HG03103 (cell line): ENCODE results near the gene GRAP2.
"Not testable (repeated sequence)": the region's sequence is repeated elsewhere in the genome, so short reads cannot be mapped to it uniquely, and the experiment has no call there.

Experiments used
- ATAC-seq: cut with Tn5 transposase; IDR thresholded peaks from one replicate; pipeline ENCODE4 v1.9.1; 2021; ENCODE audit warnings: low read depth; ENCODE audit not compliant: unreplicated experiment

GRAP2 gene

DNA sequence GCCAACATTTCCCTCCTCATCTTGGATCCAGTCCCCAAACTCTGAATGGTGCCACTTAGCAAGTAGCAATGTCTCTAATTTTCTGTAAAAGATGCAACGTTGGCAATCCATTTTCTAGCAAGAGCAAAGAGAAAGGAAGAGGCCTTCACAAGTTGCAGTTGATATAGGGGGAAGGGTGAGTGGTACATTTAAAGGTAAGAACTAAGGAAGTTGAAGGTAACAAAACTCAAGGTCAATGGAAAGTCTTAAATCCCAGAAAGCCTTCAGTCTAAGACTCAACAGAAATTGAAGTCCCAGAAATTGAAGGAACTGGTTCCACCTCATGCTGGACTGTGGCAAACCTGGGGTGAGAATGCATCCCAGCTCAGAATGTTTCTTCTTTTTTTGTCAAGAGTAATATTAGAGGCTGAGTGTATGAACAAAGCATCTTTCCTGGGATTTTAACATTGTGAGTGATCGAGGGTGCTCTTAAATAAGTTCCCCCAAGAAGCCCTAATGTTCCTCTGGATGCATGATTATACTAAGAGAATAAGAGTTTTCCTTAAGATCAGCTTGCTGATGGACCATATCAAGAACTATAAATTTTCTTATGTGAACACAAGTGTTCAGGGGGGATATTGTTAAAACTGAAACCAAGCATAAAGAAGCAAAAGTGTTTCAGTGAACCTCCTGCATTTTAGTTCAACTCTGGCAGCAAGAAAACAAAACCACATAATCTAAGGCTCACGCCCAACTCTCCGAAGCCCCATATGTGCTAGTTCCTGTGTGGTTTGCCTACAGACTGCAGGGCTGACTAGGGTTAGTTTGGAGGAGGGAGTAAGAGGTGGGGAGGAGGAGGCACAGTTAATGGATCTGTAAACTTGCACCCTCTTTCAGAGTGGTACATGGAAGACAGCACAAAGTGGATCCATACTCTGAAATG is at the start of gene GRAP2:
TSS of gene GRAP2 (plus strand) at position 779 of the 922 bp plus-strand sequence. CDS start 46,023 bp downstream, outside the sequence.
- ATAC-seq, result no peak

GRCh38 chr22:39851606-39852315 is 49.1 kb upstream of the GRAP2 start:
- ATAC-seq, result no peak

DNA sequence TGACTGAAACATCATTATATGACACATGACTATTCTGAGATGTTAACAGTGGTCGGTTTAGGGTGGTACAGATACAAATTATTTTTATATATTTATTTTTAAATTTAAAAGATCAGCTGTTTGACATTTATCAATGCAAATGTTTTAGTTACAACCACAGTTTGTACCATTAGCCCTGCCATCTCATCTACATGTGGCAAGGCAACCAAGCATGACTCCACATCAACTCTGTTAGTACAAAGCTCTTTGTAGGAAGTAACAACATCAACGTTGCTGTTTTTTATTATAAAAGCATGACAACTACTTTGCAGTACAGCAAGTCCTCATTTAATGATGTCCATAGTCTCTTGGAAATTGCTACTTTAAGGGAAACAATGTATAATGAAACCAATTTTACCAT is 48.1 kb upstream of the GRAP2 start:
- ATAC-seq, result no peak

DNA sequence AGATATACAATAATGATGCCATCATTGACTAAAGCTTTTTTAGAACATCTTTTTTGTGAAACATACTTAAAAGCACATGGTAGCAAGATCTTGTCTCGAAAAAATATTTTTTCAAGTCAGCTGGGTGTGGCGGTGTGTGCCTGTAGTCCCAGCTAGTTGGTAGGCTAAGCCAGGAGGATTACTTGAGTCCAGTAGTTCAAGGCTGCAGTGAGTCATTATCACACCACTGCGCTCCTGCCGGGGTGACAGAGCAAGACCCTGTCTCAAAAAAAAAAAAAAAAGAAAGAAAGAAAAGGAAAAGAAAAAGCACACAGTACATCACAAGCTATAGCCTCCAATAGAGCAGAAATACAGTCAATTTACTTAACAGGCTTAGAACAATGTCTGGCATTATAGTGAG is 44.3 kb upstream of the GRAP2 start:
- ATAC-seq, result no peak

GRCh38 chr22:39859903-39860588 is 40.8 kb upstream of the GRAP2 start:
- ATAC-seq, result no peak

GRCh38 chr22:39868741-39869140 is 32.1 kb upstream of the GRAP2 start:
- no peak for ATAC-seq

DNA sequence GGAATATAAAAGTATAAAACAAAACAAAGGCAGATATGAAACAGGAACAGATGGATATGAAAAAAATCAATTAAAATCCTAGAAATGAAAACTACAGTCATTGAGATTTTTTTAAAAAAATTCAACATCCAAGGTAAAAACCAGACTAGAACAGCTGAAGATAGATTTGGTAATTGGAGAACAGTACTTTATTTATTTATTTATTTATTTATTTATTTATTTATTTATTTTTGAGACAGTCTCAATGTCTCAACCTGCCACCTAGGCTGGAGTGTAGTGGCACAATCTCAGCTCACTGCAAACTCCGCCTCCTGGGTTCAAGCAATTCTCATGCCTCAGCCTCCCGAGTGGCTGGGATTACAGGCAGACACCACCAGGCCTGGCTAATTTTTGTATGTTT is 31.1 kb upstream of the GRAP2 start:
- ATAC-seq, result not testable (repeated sequence)

- no peak for ATAC-seq
Observed at GRCh38 chr22:39871008-39871798, 29.7 kb upstream of the GRAP2 start.

- ATAC-seq, result no peak
Observed at GRCh38 chr22:39872548-39872947, 28.3 kb upstream of the GRAP2 start.

- no peak for ATAC-seq
Observed at GRCh38 chr22:39873965-39874364, 26.9 kb upstream of the GRAP2 start.

DNA sequence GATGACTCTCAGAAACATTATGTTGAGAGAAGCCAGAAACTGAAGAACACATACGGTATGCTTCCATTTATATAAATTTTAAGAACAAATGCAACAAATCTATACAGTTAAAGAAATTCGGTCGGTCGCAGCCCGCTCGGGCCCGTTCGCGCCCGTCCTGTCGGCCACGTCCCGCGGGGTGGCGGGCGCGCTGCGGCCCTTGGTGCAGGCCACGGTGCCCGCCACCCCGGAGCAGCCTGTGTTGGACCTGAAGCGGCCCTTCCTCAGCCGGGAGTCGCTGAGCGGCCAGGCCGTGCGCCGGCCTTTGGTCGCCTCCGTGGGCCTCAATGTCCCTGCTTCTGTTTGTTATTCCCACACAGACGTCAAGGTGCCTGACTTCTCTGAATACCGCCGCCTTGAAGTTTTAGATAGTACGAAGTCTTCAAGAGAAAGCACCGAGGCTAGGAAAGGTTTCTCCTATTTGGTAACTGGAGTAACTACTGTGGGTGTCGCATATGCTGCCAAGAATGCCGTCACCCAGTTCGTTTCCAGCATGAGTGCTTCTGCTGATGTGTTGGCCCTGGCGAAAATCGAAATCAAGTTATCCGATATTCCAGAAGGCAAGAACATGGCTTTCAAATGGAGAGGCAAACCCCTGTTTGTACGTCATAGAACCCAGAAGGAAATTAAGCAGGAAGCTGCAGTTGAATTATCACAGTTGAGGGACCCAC is 25.6 kb upstream of the GRAP2 start:
- ATAC-seq, result not testable (repeated sequence)

- ATAC-seq, result no peak
Observed at GRCh38 chr22:39877079-39877845, 23.6 kb upstream of the GRAP2 start.

DNA sequence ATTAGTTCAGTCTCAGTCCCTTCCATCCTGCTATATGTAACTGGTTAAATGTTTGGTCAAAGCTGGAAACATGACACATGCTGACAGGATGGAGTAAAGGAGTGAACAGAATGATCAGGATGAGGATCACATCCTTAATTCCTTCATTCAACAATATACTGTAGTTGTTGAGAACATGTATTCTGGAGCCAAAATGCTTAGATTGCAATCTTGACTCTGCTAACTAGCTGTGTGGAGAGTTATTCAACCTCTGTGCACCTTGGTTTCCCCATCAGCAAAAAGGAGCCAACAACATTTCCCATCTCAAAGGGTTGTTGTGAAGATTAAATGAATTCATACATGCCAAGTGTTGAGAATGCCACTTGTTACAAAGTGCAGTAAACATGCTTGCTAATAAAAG is 20.2 kb upstream of the GRAP2 start:
- ATAC-seq, result no peak

GRCh38 chr22:39883057-39883456 is 17.8 kb upstream of the GRAP2 start:
- ATAC-seq, result no peak

DNA sequence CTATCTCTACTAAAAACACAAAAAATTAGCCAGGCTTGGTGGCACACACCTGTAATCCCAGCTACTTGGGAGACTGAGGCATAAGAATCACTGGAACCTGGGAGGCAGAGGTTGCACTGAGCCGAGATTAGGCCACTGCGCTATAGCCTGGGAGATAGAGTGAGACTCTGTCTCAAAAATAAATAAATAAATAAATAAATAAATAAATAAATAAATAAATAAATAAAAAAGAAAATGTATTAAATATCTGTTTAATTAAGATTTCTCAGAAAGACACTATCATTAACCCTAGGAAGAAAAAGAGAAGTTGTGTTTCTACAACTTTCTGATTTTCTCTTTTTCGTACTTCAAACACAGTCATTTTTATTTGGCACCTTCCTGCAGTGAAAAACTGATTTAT is 11.0 kb upstream of the GRAP2 start:
- not testable (repeated sequence) for ATAC-seq

GRCh38 chr22:39893526-39893925 is 7.4 kb upstream of the GRAP2 start, which contains the start of gene ENTHD1:
ENTHD1 (minus strand) TSS chr22:39893760; CDS start chr22:39887748, 6,012 bp downstream.
- ATAC-seq, result no peak

DNA sequence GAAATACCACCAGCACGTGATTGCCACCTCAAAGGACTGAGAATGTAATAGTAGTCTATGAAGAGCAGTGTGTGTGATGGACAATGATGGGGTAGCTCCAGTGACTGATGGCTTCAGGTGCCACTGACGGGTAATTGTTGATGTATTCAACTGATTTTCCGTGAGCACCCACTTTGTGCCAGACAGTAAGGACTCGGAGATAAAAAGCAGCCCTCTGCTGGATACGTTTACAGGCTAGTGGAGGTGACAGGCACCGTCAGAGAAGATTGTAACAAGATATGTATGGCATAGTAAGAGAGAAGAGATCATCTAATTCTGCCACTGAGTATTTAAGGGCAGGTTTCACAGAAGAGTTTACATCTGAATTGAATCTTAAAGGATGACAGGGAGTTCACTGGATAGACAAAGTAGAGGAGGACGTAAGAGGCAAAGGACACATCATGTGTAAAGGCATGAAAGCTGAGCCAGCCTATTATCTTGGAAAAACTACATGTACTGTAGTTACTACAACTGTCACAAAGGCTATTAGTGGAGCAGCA is 6.3 kb upstream of the GRAP2 start:
- no peak for ATAC-seq

- no peak for ATAC-seq
Observed at GRCh38 chr22:39895682-39896081, 5.2 kb upstream of the GRAP2 start.
